AG04450 (cell line): ENCODE measurements around the gene OPRD1. TPM values are rescaled to one million over a fixed set of nuclear protein-coding genes. Genes with fewer than 3 reads are reported as not detected.
A peak's percentile ranks its signal among the peaks of the same experiment; 100 is the strongest.

ENCODE experiments used
- CTCF ChIA-PET: fragments of 300-600, 350-600 bp; formaldehyde crosslinking; extraction: SDS; loops from one replicate; lab custom pipeline; 2022; ENCODE audit warnings: antibody characterized with exemption, inconsistent platforms; lab: Charles Lee
- POLR2A ChIA-PET: fragments of 350-600 bp; formaldehyde crosslinking; extraction: SDS; loops from one replicate; lab custom pipeline; 2021; ENCODE audit warnings: antibody characterized with exemption, inconsistent platforms; lab: Yijun Ruan, JAX
- DNase-seq: peaks from one replicate; pipeline ENCODE4 v3.0.0-alpha.2; 2011; ENCODE audit warnings: low read depth, low spot score
- H3K27ac ChIP-seq: one replicate; pipeline ENCODE4 v1.5.1; 2012; ENCODE audit warnings: low read depth, low read length, control low read depth
- H3K27me3 ChIP-seq: one replicate; pipeline ENCODE4 v1.6.0; 2012; ENCODE audit warnings: low read length; ENCODE audit not compliant: control insufficient read depth, insufficient read depth
- H3K4me3 ChIP-seq: 2 replicates; pipeline ENCODE4 v1.5.1; 2011; ENCODE audit warnings: mild to moderate bottlenecking, low read depth, low read length, control low read depth
- H3K9me3 ChIP-seq: 2 replicates; pipeline ENCODE4 v1.5.1; 2012; ENCODE audit warnings: low read length; ENCODE audit not compliant: control insufficient read depth, insufficient read depth
- CTCF ChIP-seq: IDR thresholded peaks from 2 replicates; pipeline ENCODE4 v1.5.1; 2011; ENCODE audit warnings: low read depth, low read length, control low read depth, inconsistent platforms
- polyA plus RNA-seq: library from polyadenylated mRNA; depleted of rRNA; stranded (reverse); fragments of >200 nt; gene quantifications from 2 replicates; pipeline ENCODE4 v1.2.3, GENCODE V29; 2011

Gene OPRD1
- polyA plus RNA-seq, 1 experiment = not detected

DNA sequence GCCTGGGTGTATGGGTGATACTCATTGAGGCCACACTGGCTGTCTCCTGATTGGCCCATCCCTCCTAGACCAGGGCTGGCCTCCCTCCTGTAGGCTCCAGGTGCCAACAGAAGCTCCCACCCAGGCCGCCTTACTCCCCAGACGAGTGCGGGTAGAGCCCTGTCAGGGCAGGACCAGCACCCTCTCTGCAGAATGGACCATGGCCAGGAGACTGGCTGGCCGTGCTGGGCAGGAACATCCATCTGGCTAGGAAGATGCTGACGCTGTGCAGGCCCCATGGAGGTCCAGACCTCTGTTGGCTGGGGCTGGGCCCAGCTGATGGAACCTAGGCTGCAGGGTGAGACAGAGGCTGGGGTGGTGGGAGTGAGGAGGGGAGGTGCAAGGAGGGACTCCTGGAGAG lies 77.4 kb downstream of the OPRD1 start:
- TF ChIP-seq CTCF = no peak
- Histone ChIP-seq H3K9me3 (no peaks in the 10 kb centered on the region; the same call in 1 of the 2 replicates), H3K4me3 (no peak overlapping the region), H3K27ac (no peak overlapping the region), H3K27me3 (peaks cover 11% of the 10 kb centered on the region)
- POLR2A ChIA-PET = no interaction called here
- CTCF ChIA-PET = interaction anchor here (1.1 kb wide), 1 partner anchor 146 kb away, joined by 4 read pairs; no protein-coding TSS in a partner anchor
- no peak for DNase-seq

- Histone ChIP-seq H3K9me3 (no peaks in the 10 kb centered on the region; the same call in 1 of the 2 replicates), H3K4me3 (no peak overlapping the region), H3K27me3 (peaks cover 11% of the 10 kb centered on the region), H3K27ac (no peak overlapping the region)
- CTCF ChIA-PET = interaction anchor here (0.9 to 5.2 kb wide), 4 partner anchors 13 to 312 kb away, joined by 3 to 53 read pairs (median 4); partner anchors contain the start of gene SRSF4
- POLR2A ChIA-PET = no interaction called here
- TF ChIP-seq CTCF = no peak
- DNase-seq = no peak
These were observed 78.5 kb downstream of the OPRD1 start for GRCh38 chr1:28890435-28890834.

DNA sequence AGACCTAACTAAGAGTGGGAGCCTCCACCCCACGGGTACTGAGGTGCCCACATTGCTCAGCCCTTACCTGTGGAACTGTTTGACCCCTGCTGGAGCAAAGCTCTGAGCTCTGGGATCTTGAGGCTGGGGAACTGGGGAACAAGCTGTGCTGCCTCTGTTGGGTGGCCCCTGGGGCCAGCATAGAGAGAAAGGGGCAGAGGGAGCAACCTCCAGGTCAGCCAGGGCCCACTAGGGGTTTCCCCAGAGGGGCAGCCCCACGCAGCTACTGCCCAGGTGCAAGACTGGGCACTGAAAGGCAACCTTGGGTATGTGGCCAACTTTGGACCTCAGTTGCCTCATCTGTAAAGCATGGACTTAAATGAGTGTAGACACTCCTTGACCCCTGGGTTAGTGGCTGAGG lies 78.9 kb downstream of the OPRD1 start:
- no peaks in the 10 kb centered on the region; the same call in 1 of the 2 replicates for H3K9me3 ChIP-seq
- no peak overlapping the region for H3K27ac ChIP-seq
- peaks cover 11% of the 10 kb centered on the region for H3K27me3 ChIP-seq
- DNase-seq = no peak
- H3K4me3 ChIP-seq = no peak overlapping the region
- TF ChIP-seq CTCF = no peak
- ChIA-PET POLR2A (no interaction called here), CTCF (interaction anchor here (0.6 to 5.2 kb wide), 6 partner anchors 9 to 312 kb away, joined by 3 to 53 read pairs (median 4); partner anchors contain the start of genes SRSF4 and TAF12)

DNA sequence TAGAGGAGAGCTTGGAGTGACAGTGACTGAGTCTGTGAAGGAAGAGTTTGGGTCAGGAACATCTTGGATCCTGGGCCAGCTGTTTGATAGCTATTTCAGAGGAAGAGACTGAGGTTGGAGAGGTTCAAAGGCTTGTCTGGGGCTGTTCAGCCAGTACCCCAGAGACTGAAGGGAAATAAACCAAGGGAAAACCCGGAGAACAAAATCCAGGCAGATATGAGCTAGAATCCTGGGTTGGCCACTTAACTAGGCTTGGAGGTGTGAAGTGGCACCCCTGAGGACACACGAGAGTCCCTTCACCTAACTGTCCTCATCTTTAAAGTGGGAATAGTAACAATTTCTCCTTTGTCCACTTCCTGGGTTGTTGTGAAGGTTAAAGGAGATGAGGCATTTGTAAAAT lies 79.3 kb downstream of the OPRD1 start:
- Histone ChIP-seq H3K9me3 (no peaks in the 10 kb centered on the region; the same call in 1 of the 2 replicates), H3K4me3 (no peak overlapping the region), H3K27me3 (peaks cover 11% of the 10 kb centered on the region), H3K27ac (no peak overlapping the region)
- CTCF ChIA-PET = interaction anchor here (0.6 to 5.2 kb wide), 7 partner anchors 9 to 325 kb away, joined by 3 to 53 read pairs (median 4); partner anchors contain the start of genes SRSF4 and TAF12
- POLR2A ChIA-PET = interaction anchor here (0.6 kb wide), 1 partner anchor 1845 kb away, joined by 10 read pairs; no protein-coding TSS in a partner anchor
- no peak for TF ChIP-seq CTCF
- no peak for DNase-seq

DNA sequence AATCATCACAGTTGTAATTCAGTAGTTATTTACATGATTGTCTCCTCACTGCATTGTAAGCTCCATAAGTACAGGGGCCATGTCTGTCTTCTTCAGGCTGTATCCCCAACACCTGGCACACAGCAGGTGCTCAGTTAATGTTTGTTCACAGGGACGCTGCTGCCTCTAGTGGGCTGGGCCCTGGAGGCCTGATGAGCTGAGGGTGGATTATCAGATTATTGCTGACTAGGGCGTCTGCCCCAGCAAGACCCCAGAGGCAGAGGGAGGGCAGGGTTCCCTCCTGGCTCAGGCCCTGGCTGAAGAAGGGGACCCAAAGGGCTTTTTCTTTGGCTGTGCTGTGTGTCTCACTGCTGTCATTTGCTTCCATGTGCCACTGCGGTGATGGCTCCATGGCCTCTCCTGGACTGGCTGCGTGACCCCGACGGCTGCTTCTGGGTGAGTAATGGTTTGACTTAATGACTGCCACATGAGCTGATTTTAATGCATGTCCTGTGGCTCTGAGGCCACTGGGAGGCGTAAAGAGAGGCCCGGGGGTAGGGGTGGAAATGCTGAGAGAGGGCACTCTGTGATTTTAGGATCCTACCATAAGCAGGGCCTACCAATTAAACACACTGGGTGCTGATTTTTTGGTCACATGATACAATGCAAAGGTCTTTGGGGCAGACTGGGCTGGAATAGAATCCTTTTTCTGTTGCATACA lies 81.6 kb downstream of the OPRD1 start:
- Histone ChIP-seq H3K27me3 (peaks cover 7% of the 10 kb centered on the region), H3K9me3 (no peaks in the 10 kb centered on the region), H3K27ac (no peak overlapping the region), H3K4me3 (no peak overlapping the region)
- peak; percentile 45 for TF ChIP-seq CTCF
- ChIA-PET CTCF (interaction anchor here (0.9 to 5.2 kb wide), 5 partner anchors 9 to 309 kb away, joined by 3 to 53 read pairs (median 5); no protein-coding TSS in a partner anchor), POLR2A (interaction anchor here (0.6 kb wide), 1 partner anchor 12 kb away, joined by 3 read pairs; no protein-coding TSS in a partner anchor)
- no peak for DNase-seq
